Natural killer cell (primary cell): ENCODE data around the gene DOCK1. TPM values are rescaled to one million over a fixed set of nuclear protein-coding genes. Genes with fewer than 3 reads are reported as not detected.
A peak's percentile ranks its signal among the peaks of the same experiment; 100 is the strongest.

Experiments used
- ATAC-seq, 3 donors: fragments of 150-1000 bp in 2 of 3; fragments of 200-7000 bp in 1 of 3; cut with Tn5 transposase; 1 replicate in 1 of 3; 2 replicates in 2 of 3; pipeline ENCODE4 v1.10.0; 2021; ENCODE audit warnings: mild to moderate bottlenecking in 2 of 3, moderate library complexity in 2 of 3
- DNase-seq, 2 donors: peaks; one replicate each; pipeline versions ENCODE4 v3.0.0 to v3.0.0-alpha.2; 2013 to 2021; ENCODE audit warnings: mixed read lengths in 1 of 2
- H3K27ac ChIP-seq: one replicate; pipeline ENCODE4 v1.5.1; 2013; ENCODE audit warnings: mild to moderate bottlenecking, low read length
- H3K27me3 ChIP-seq: one replicate; pipeline ENCODE4 v1.6.1; 2013; ENCODE audit warnings: low read length; ENCODE audit not compliant: control insufficient read depth, insufficient read depth
- H3K36me3 ChIP-seq: one replicate; pipeline ENCODE4 v1.6.1; 2013; ENCODE audit warnings: low read length; ENCODE audit not compliant: control insufficient read depth, insufficient read depth
- H3K4me1 ChIP-seq: one replicate; pipeline ENCODE4 v1.6.1; 2013; ENCODE audit warnings: low read length; ENCODE audit not compliant: control insufficient read depth, insufficient read depth
- H3K4me3 ChIP-seq: one replicate; pipeline ENCODE4 v1.5.1; 2013; ENCODE audit warnings: low read length
- H3K9me3 ChIP-seq: one replicate; pipeline ENCODE4 v1.6.1; 2013; ENCODE audit warnings: low read length; ENCODE audit not compliant: control insufficient read depth, insufficient read depth
- H3K27ac Mint-ChIP-seq, 2 donors: one replicate each; pipeline ENCODE4 v1.8.0; 2022; ENCODE audit warnings: mild to moderate bottlenecking in 2 of 2, mixed read lengths in 2 of 2, moderate library complexity in 1 of 2
- H3K27me3 Mint-ChIP-seq, 2 donors: one replicate each; pipeline ENCODE4 v1.8.0; 2022; ENCODE audit warnings: low read depth in 2 of 2, mixed read lengths in 2 of 2
- H3K36me3 Mint-ChIP-seq: one replicate; pipeline ENCODE4 v1.8.0; 2022; ENCODE audit warnings: mixed read lengths
- H3K4me1 Mint-ChIP-seq, 2 donors: one replicate each; pipeline ENCODE4 v1.8.0; 2022; ENCODE audit warnings: mixed read lengths in 2 of 2
- H3K4me3 Mint-ChIP-seq: one replicate; pipeline ENCODE4 v1.8.0; 2022; ENCODE audit warnings: mild to moderate bottlenecking, moderate library complexity, mixed read lengths
- H3K9me3 Mint-ChIP-seq, 2 donors: one replicate each; pipeline ENCODE4 v1.8.0; 2022; ENCODE audit warnings: mixed read lengths in 2 of 2
- WGBS: methylation state at CpG from one replicate; pipeline ENCODE4 v1.1.7; 2013; ENCODE audit warnings: missing lambda C conversion rate; ENCODE audit not compliant: insufficient coverage; 5-methylcytosine and 5-hydroxymethylcytosine counted together
- intact Hi-C: fragments of 100-400 bp; cut with micrococcal nuclease; formaldehyde crosslinking; loops from one replicate; pipeline ENCODE4 v1.14.2; 2022
- total RNA-seq, 4 donors: library from RNA; stranded (reverse); fragments of 120-200 nt in 1 of 4; gene quantifications; one replicate each; pipeline versions ENCODE4 v1.2.3 to v1.2.4, GENCODE V29; 2013 to 2022
- TF ChIP-seq, protein P1 (sequence below): fragments of 200-600 bp; IDR thresholded peaks from one replicate; pipeline ENCODE4 v1.8.0; 2022; ENCODE audit warnings: antibody characterized with exemption

The DOCK1 gene
- total RNA-seq, 3 donors from 2014 or later (not counting 1 experiment from before 2014, with no cell fraction given), result 0.07 to 0.12 (median 0.08) TPM

DNA sequence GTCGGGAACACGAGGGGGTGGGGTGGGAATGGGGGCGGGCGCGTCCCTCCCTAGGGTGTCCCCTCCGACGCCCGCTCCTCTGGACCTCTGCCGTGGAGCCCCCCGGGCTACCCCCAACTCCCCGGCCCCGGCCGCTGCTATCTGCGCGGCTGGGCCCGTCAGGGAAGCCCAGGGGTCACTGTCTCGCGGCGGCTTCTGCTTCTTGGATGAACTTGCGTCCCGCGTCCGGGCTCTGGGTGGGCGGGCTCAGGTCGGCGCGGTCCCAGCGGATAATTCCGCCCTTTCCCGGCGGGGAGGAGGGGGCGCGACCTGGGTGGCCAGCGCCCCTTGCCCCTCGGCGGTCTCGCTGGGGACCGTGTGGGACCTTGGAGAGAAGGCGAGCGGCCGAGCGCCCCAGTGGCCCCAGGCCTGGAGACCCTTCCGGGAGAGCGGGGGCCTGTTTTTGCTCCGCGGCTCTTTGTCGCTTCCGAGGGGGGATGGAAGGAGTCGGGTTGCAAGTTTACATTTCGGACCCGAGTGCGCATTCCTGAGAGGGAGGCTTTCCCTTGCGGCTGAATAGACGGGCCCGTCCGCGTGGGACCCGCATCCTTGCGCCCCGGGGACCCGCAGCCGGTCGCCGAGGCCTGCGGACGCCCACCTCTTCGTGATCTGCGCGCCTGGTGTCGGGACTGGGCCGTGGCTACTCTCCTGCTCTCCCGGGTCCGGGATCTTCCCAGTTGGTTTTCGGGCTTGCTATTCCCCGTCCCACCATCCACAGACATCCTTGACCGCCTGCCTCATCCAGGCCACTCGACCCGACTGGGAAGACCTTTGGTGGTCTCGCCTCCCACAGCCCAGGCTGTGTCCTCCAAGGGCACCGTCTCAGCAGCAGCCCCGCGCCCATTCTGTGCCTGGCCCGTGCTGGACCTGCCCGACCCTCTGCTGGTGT lies 812 bp downstream of the DOCK1 start:
- no peak for DNase-seq
- TF ChIP-seq, protein P1, sequence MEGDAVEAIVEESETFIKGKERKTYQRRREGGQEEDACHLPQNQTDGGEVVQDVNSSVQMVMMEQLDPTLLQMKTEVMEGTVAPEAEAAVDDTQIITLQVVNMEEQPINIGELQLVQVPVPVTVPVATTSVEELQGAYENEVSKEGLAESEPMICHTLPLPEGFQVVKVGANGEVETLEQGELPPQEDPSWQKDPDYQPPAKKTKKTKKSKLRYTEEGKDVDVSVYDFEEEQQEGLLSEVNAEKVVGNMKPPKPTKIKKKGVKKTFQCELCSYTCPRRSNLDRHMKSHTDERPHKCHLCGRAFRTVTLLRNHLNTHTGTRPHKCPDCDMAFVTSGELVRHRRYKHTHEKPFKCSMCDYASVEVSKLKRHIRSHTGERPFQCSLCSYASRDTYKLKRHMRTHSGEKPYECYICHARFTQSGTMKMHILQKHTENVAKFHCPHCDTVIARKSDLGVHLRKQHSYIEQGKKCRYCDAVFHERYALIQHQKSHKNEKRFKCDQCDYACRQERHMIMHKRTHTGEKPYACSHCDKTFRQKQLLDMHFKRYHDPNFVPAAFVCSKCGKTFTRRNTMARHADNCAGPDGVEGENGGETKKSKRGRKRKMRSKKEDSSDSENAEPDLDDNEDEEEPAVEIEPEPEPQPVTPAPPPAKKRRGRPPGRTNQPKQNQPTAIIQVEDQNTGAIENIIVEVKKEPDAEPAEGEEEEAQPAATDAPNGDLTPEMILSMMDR, result no peak
- Mint-ChIP-seq H3K27me3 (peaks cover 32 to 33% of the 10 kb centered on the region in 2 donors), H3K4me1 (peaks cover 0 to 4% of the 10 kb centered on the region in 2 donors), H3K9me3 (no peaks in the 10 kb centered on the region), H3K27ac (no peak overlapping the region), H3K4me3 (peak overlapping the region; percentile 64), H3K36me3 (no peaks in the 10 kb centered on the region)
- Histone ChIP-seq H3K9me3 (no peaks in the 10 kb centered on the region), H3K4me1 (no peaks in the 10 kb centered on the region), H3K36me3 (no peaks in the 10 kb centered on the region), H3K4me3 (no peak overlapping the region), H3K27ac (no peak overlapping the region), H3K27me3 (peaks cover 6% of the 10 kb centered on the region)
- 47% methylated on average over 83 of the region's 84 CpGs for WGBS
- ATAC-seq, result no peak
- intact Hi-C loops, result no loop called here

DNA sequence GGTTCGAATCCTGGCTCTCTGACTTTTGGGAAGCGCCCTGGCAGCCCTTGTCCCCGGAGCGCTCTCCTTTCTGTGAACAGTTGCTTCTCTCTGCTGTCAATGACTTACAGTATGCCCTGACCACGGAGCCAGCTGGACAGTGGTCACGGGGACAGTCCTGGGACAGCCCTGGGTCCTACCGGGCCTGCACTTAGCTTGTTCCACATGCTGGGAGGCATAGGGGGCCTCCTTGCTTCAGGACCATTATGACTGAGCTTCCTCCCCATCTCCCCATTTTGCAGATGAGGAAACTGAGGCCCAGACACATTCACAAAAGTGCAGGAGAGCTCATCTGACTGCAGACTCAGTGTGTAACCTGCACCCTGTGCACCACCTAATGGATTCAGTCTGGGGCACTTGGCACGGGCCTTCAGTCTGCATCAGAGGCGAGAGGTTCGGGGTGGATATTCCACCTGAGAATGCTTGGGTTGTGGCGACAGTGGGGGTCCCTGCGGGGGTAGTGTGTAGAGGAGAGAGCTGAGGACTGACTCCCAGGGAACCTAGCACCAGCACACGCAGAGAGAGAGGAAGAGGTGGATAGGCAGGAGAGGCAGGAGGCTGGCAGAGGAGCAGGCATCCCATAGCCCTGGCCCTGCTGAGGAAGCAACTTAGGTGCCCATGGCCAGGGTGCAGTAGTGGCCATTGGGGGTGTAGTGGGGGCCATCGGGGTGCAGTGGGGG lies 1.6 kb downstream of the DOCK1 start:
- TF ChIP-seq, protein P1, result no peak
- H3K9me3 Mint-ChIP-seq, result no peaks in the 10 kb centered on the region
- H3K27ac Mint-ChIP-seq, result no peak overlapping the region
- DNase-seq, result no peak
- Histone ChIP-seq H3K27me3 (peaks cover 6% of the 10 kb centered on the region), H3K27ac (no peak overlapping the region), H3K9me3 (no peaks in the 10 kb centered on the region), H3K4me1 (no peaks in the 10 kb centered on the region), H3K36me3 (no peaks in the 10 kb centered on the region), H3K4me3 (no peak overlapping the region)
- 96% methylated on average over 14 of the region's 14 CpGs for WGBS
- no peaks in the 10 kb centered on the region for H3K36me3 Mint-ChIP-seq
- peak overlapping the region; percentile 64 for H3K4me3 Mint-ChIP-seq
- no peak for ATAC-seq
- peaks cover 0 to 4% of the 10 kb centered on the region in 2 donors for H3K4me1 Mint-ChIP-seq
- intact Hi-C loops, result no loop called here
- peaks cover 32 to 33% of the 10 kb centered on the region in 2 donors for H3K27me3 Mint-ChIP-seq

DNA sequence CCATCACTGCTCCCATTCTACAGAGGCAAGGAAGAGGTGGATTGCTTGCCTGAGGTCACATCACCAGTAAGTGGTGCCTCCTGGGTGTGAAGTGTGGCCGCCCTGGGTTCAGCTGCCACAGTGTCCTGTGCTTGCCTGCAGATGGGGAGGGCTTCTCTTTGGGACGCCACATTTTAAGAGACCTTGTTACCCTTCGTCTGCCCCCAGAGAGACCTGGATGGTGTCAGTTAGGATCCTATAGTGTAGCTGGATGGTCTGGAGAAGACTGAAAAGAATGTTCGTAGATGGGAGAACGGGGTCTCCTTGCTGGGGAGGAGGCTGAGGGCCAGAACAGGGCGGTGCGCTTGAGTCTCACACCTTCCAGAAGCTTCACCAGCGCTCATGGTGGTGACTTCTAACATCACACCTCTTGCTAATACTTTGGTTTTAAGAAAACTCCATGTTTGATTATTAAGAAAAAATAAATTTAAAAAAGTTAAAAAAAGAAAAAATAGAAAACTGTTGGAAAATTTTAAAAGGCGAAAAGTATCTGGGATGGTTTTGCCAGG lies 2.3 kb downstream of the DOCK1 start:
- Histone ChIP-seq H3K27me3 (peaks cover 6% of the 10 kb centered on the region), H3K27ac (no peak overlapping the region), H3K36me3 (no peaks in the 10 kb centered on the region), H3K9me3 (no peaks in the 10 kb centered on the region), H3K4me1 (no peaks in the 10 kb centered on the region), H3K4me3 (no peak overlapping the region)
- TF ChIP-seq, protein P1, result no peak
- intact Hi-C loops, result no loop called here
- peaks cover 0 to 4% of the 10 kb centered on the region in 2 donors for H3K4me1 Mint-ChIP-seq
- ATAC-seq (no peak), DNase-seq (no peak)
- H3K36me3 Mint-ChIP-seq, result no peaks in the 10 kb centered on the region
- no peaks in the 10 kb centered on the region for H3K9me3 Mint-ChIP-seq
- H3K27me3 Mint-ChIP-seq, result peaks cover 32 to 33% of the 10 kb centered on the region in 2 donors
- WGBS, result 88% methylated on average over 8 of the region's 9 CpGs
- H3K4me3 Mint-ChIP-seq, result no peak overlapping the region
- no peak overlapping the region for H3K27ac Mint-ChIP-seq
